Transverse colon (tissue), 4 donors: ENCODE data around the gene GAD2. TPM values are rescaled to one million over a fixed set of nuclear protein-coding genes. Genes with fewer than 3 reads are reported as not detected.

ENCODE experiments used
- DNase-seq: peaks from one replicate; pipeline ENCODE4 v3.0.0-alpha.2; 2019
- H3K27ac ChIP-seq, 4 donors: fragments of 200-600 bp; sonication (generic); 2 replicates each; pipeline ENCODE4 v1.5.1; 2016 to 2018; ENCODE audit warnings: inconsistent platforms in 4 of 4
- H3K27me3 ChIP-seq: fragments of 200-600 bp; sonication (generic); 2 replicates; pipeline ENCODE4 v1.5.1; 2017; ENCODE audit warnings: inconsistent platforms
- H3K36me3 ChIP-seq, 4 donors: fragments of 200-600 bp; sonication (generic); 2 replicates each; pipeline ENCODE4 v1.5.1; 2017 to 2019; ENCODE audit warnings: inconsistent platforms in 4 of 4
- H3K4me1 ChIP-seq, 4 donors: fragments of 200-600 bp; sonication (generic); 2 replicates each; pipeline ENCODE4 v1.5.1; 2017 to 2020; ENCODE audit warnings: inconsistent platforms in 4 of 4
- H3K4me3 ChIP-seq, 4 donors: fragments of 200-600 bp; sonication (generic); 1 replicate in 1 of 4; 2 replicates in 3 of 4; pipeline versions ENCODE4 v1.5.1 to v1.6.1; 2017 to 2019; ENCODE audit warnings: inconsistent platforms in 4 of 4
- H3K9me3 ChIP-seq, 2 donors: fragments of 200-600 bp; sonication (generic); 2 replicates each; pipeline ENCODE4 v1.5.1; 2017 to 2019; ENCODE audit warnings: inconsistent platforms in 2 of 2
- EP300 ChIP-seq: sonication (generic); formaldehyde crosslinking; IDR thresholded peaks from one replicate; pipeline ENCODE4 v1.6.1; 2017; ENCODE audit warnings: antibody characterized with exemption, low read depth
- POLR2A ChIP-seq: fragments of 450-650 bp; IDR thresholded peaks from one replicate; pipeline ENCODE4 v1.6.1; 2016; ENCODE audit warnings: antibody characterized with exemption, mild to moderate bottlenecking, moderate library complexity
- POLR2AphosphoS5 ChIP-seq, 3 donors: sonication (generic); formaldehyde crosslinking; IDR thresholded peaks; one replicate each; pipeline ENCODE4 v1.6.1; 2016; ENCODE audit warnings: antibody characterized with exemption in 3 of 3
- WGBS, 2 donors: methylation state at CpG; one replicate each; pipeline ENCODE4 v1.1.5; 2018; ENCODE audit warnings: low coverage in 1 of 2; 5-methylcytosine and 5-hydroxymethylcytosine counted together
- in situ Hi-C, 4 donors: fragments of 200-750 bp; cut with MboI; loops; one replicate each; pipeline versions ENCODE4 v1.15.0 to v1.15.1; 2017; ENCODE audit warnings: low sequenced_read_pairs in 3 of 4, low pct_ligation_motif_present in 1 of 4, low pct_unique_long_range_greater_than_20kb in 1 of 4
- intact Hi-C: fragments of 100-400 bp; cut with DNase I; formaldehyde crosslinking; loops from one replicate; pipeline ENCODE4 v1.15.1; 2023; ENCODE audit warnings: low total_unique reads
- total RNA-seq, 4 donors: library from RNA; depleted of rRNA; stranded (reverse); fragments of >200 nt; gene quantifications; one replicate each; pipeline ENCODE4 v1.1.0, GENCODE V29; 2016
- TF ChIP-seq, protein P1 (sequence below), 5 experiments: fragments of 200-600 bp in 3 of 5; fragments of 450-650 bp in 2 of 5; sonication (generic) in 3 of 5; IDR thresholded peaks; 1 replicate in 2 of 5; 2 replicates in 3 of 5; pipeline ENCODE4 v1.5.1; 2016 to 2017; ENCODE audit warnings: antibody characterized with exemption in 5 of 5, inconsistent platforms in 3 of 5, mild to moderate bottlenecking in 2 of 5, moderate library complexity in 1 of 5

GAD2 gene
- total RNA-seq, 4 donors from 2014 or later = not detected

- H3K4me3 ChIP-seq = no peak overlapping the region
- TF ChIP-seq, protein P1, sequence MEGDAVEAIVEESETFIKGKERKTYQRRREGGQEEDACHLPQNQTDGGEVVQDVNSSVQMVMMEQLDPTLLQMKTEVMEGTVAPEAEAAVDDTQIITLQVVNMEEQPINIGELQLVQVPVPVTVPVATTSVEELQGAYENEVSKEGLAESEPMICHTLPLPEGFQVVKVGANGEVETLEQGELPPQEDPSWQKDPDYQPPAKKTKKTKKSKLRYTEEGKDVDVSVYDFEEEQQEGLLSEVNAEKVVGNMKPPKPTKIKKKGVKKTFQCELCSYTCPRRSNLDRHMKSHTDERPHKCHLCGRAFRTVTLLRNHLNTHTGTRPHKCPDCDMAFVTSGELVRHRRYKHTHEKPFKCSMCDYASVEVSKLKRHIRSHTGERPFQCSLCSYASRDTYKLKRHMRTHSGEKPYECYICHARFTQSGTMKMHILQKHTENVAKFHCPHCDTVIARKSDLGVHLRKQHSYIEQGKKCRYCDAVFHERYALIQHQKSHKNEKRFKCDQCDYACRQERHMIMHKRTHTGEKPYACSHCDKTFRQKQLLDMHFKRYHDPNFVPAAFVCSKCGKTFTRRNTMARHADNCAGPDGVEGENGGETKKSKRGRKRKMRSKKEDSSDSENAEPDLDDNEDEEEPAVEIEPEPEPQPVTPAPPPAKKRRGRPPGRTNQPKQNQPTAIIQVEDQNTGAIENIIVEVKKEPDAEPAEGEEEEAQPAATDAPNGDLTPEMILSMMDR (IDR thresholded peaks at IDR 0.05) = no peak
- TF ChIP-seq POLR2AphosphoS5 (IDR thresholded peaks at IDR 0.05) (no peak), POLR2A (no peak), EP300 (no peak)
- WGBS, 2 donors = 53 to 59% methylated on average over 3 to 4 of the region's 4 CpGs
Observed at GRCh38 chr10:26199841-26200240, 16.7 kb upstream of the GAD2 start.

GRCh38 chr10:26205223-26205622 is 11.4 kb upstream of the GAD2 start:
- DNase-seq = no peak
- Histone ChIP-seq H3K4me1 (no peaks in the 10 kb centered on the region), H3K4me3 (no peak overlapping the region), H3K9me3 (no peaks in the 10 kb centered on the region), H3K27ac (no peak overlapping the region), H3K36me3 (no peaks in the 10 kb centered on the region), H3K27me3 (peaks cover under 1% of the 10 kb centered on the region)
- WGBS, 2 donors = 65 to 73% methylated on average over 1 to 2 of the region's 2 CpGs
- intact Hi-C loops (no loop called here), in situ Hi-C loops (no loop called here)
- no peak for TF ChIP-seq EP300
- no peak for TF ChIP-seq POLR2A
- no peak for TF ChIP-seq POLR2AphosphoS5 (IDR thresholded peaks at IDR 0.05)
- TF ChIP-seq, protein P1 (IDR thresholded peaks at IDR 0.05) = no peak

More at GRCh38 chr10:26199841-26200240, 16.7 kb upstream of the GAD2 start:
- Histone ChIP-seq H3K27me3 (no peaks in the 10 kb centered on the region), H3K36me3 (no peaks in the 10 kb centered on the region), H3K27ac (no peak overlapping the region), H3K4me1 (no peaks in the 10 kb centered on the region), H3K9me3 (no peaks in the 10 kb centered on the region)
- in situ Hi-C loops = no loop called here
- intact Hi-C loops = no loop called here
- DNase-seq = no peak

DNA sequence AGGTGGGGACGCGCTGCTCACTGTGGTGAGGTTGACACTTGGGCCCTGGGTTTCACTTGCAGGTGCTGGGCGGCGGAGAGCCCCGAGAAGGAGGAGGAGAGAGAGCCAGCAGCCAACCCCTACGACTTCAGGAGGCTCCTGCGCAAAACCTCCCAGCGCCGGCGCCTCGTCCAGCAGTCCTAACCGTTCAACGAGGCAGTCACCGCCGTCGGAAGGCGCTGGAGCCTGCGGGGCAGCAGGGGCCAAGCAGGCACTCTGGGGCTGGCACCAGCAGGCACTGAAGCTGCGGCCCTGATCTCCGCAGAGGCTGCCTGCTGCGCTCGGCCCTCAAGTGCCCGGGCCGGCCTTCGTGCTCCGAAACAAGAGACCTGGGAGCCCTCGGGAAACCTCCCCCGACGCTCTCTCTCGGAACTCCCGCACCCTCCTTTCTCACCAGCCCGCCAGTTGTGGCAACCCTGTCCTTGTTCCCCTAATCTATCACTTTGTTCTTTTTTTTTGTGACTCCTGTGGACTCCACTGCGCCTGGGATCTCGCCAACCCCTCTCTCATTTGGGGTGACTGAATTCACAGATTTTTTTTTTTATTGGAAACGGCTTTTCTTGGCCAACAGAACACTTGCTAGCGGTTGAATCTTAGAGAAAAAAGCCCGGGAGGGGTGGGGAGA is 4.7 kb upstream of the GAD2 start:
- Histone ChIP-seq H3K9me3 (no peaks in the 10 kb centered on the region), H3K4me3 (no peak overlapping the region), H3K4me1 (peaks cover 0 to 18% (median 0%) of the 10 kb centered on the region in 4 donors), H3K27me3 (peaks cover 67% of the 10 kb centered on the region), H3K36me3 (no peaks in the 10 kb centered on the region), H3K27ac (no peak overlapping the region)
- intact Hi-C loops (no loop called here), in situ Hi-C loops (no loop called here)
- DNase-seq = no peak
- 14 to 31% methylated on average over 5 to 34 of the region's 37 CpGs for WGBS, 2 donors
- TF ChIP-seq POLR2AphosphoS5 (IDR thresholded peaks at IDR 0.05) (no peak), EP300 (no peak), POLR2A (no peak)
- TF ChIP-seq, protein P1 (IDR thresholded peaks at IDR 0.05) = no peak

- intact Hi-C loops = no loop called here
- TF ChIP-seq POLR2AphosphoS5 (IDR thresholded peaks at IDR 0.05) = no peak
- TF ChIP-seq POLR2A = no peak
- TF ChIP-seq, protein P1 (IDR thresholded peaks at IDR 0.05) = no peak
- no peak for TF ChIP-seq EP300
- H3K27me3 ChIP-seq = peaks cover 73% of the 10 kb centered on the region
Observed at GRCh38 chr10:26212511-26212910, 4.1 kb upstream of the GAD2 start.

More at GRCh38 chr10:26212511-26212910, 4.1 kb upstream of the GAD2 start:
- Histone ChIP-seq H3K27ac (no peak overlapping the region), H3K36me3 (no peaks in the 10 kb centered on the region), H3K4me3 (no peak overlapping the region), H3K4me1 (peaks cover 0 to 21% (median 2%) of the 10 kb centered on the region in 4 donors), H3K9me3 (no peaks in the 10 kb centered on the region)
- in situ Hi-C loops = no loop called here
- DNase-seq = no peak
- WGBS, 2 donors = 10% methylated on average over 12 of the region's 12 CpGs; no CpG with 5 or more reads in 1 of the 2 donors
